Spleen (tissue), 11 donors: ENCODE data around the gene CPHXL2. TPM values are rescaled to one million over a fixed set of nuclear protein-coding genes. Genes with fewer than 3 reads are reported as not detected.

Experiments used
- DNase-seq: peaks from one replicate; pipeline ENCODE4 v3.0.0-alpha.2; 2020
- H3K27ac ChIP-seq, 8 donors: fragments of 200-600 bp; sonication (generic) in 7 of 8; 1 replicate in 4 of 8; 2 replicates in 4 of 8; pipeline versions ENCODE4 v1.5.0 to v1.8.0; 2016 to 2021; ENCODE audit warnings: inconsistent platforms in 4 of 8, mild to moderate bottlenecking in 4 of 8, moderate library complexity in 1 of 8
- H3K27me3 ChIP-seq, 7 donors: fragments of 200-600 bp; sonication (generic) in 6 of 7; replicated peaks in 1 of 7; 1 replicate in 4 of 7; 2 replicates in 3 of 7; pipeline versions ENCODE4 v1.5.0 to v1.8.0; 2016 to 2021; ENCODE audit warnings: inconsistent platforms in 3 of 7, mild to moderate bottlenecking in 1 of 7
- H3K36me3 ChIP-seq, 6 donors: fragments of 200-600 bp; sonication (generic) in 5 of 6; 1 replicate in 4 of 6; 2 replicates in 2 of 6; pipeline versions ENCODE4 v1.5.0 to v1.8.0; 2016 to 2021; ENCODE audit warnings: inconsistent platforms in 2 of 6
- H3K4me1 ChIP-seq, 6 donors: fragments of 200-600 bp; sonication (generic) in 5 of 6; 1 replicate in 3 of 6; 2 replicates in 3 of 6; pipeline versions ENCODE4 v1.5.0 to v1.8.0; 2016 to 2021; ENCODE audit warnings: inconsistent platforms in 3 of 6
- H3K4me3 ChIP-seq, 8 donors: fragments of 200-600 bp; sonication (generic) in 7 of 8; 1 replicate in 4 of 8; 2 replicates in 4 of 8; pipeline versions ENCODE4 v1.5.0 to v1.8.0; 2016 to 2021; ENCODE audit warnings: inconsistent platforms in 4 of 8, mild to moderate bottlenecking in 4 of 8, moderate library complexity in 2 of 8
- H3K9me3 ChIP-seq, 8 donors: fragments of 200-600 bp; sonication (generic) in 7 of 8; 1 replicate in 4 of 8; 2 replicates in 4 of 8; pipeline versions ENCODE4 v1.5.0 to v1.8.0; 2016 to 2021; ENCODE audit warnings: inconsistent platforms in 4 of 8
- POLR2A ChIP-seq, 3 donors: fragments of 450-650 bp; IDR thresholded peaks; one replicate each; pipeline ENCODE4 v1.5.1; 2017; ENCODE audit warnings: antibody characterized with exemption in 3 of 3, mild to moderate bottlenecking in 1 of 3
- POLR2AphosphoS5 ChIP-seq, 3 donors: sonication (generic); formaldehyde crosslinking; IDR thresholded peaks; one replicate each; pipeline ENCODE4 v1.5.1; 2017; ENCODE audit warnings: antibody characterized with exemption in 3 of 3
- WGBS, 5 donors: extraction: QIAGEN DNeasy Blood & Tissue Kit in 3 of 5; methylation state at CpG; one replicate each; pipeline versions ENCODE4 v1.1.5 to v1.1.7; 2013 to 2018; 5-methylcytosine and 5-hydroxymethylcytosine counted together
- intact Hi-C: fragments of 100-400 bp; cut with DNase I; formaldehyde crosslinking; loops from one replicate; pipeline ENCODE4 v1.15.0; 2023; ENCODE audit warnings: low total_unique reads
- polyA plus RNA-seq, 3 donors: library from polyadenylated mRNA; stranded (reverse); fragments of 200-250 nt; gene quantifications; one replicate each; pipeline ENCODE4 v1.2.1, GENCODE V29; 2013
- total RNA-seq, 7 donors: library from RNA; depleted of rRNA in 3 of 7; stranded (reverse); fragments of >200 nt in 3 of 7; fragmentation: NEBNext Ultra II Directional in 4 of 7; extraction: Animal tissue kit (Norgen Biotek cat#: 25700) in 4 of 7; gene quantifications; one replicate each; pipeline versions ENCODE4 v1.1.0 to v1.2.1, GENCODE V29; 2016 to 2021
- TF ChIP-seq, protein P1 (sequence below), 11 experiments: fragments of 200-600 bp in 7 of 11; fragments of 450-650 bp in 4 of 11; sonication (generic) in 4 of 11; IDR thresholded peaks in 8 of 11; conservative IDR thresholded peaks in 3 of 11; 1 replicate in 7 of 11; 2 replicates in 4 of 11; pipeline versions ENCODE4 v1.4.0 to v1.8.0; 2016 to 2021; ENCODE audit warnings: antibody characterized with exemption in 11 of 11, inconsistent platforms in 4 of 11, mild to moderate bottlenecking in 1 of 11
- donor health status: healthy with polysubstance abuse.
- donor health status: DM: no; HTN: no; CAD: no; lungs with moderate emphysema.
- donor health status: DM: no; HTN: no; CAD: no.
- donor health status: Bipolar disorder and iron deficiency.
- donor health status: healthy.
- donor health status: DM: no; HTN: no; CAD: no.
- donor health status: DM: yes; HTN: yes; CAD: no.

The CPHXL2 gene
- total and polyA plus RNA-seq, 10 donors, result 0.06 TPM; not detected in 9

DNA sequence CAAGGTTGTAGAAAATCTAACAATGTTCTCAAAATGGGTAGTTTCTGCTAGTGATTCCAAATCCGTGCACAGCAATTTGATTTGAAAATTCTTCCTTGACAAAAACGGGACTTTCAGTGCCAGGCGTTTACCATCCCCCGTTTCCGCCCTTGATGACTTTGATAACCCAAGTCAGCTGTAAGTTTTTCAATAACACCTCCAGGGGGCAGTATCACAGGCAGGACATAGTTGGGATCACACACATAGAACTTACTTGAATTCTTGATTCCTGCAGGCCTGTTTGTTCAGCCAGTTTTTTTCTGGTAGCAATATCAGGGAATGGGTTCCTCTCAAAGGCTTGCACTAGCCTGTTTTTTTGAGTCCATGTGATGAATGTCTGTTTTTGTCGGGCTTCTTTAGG, 18.9 kb upstream of the CPHXL2 start:
- H3K36me3 ChIP-seq, result no peaks in the 10 kb centered on the region
- no peak overlapping the region for H3K27ac ChIP-seq
- WGBS, 5 donors, result 83 to 89% (median 86%) methylated on average over 6 of the region's 6 CpGs
- TF ChIP-seq, protein P1, sequence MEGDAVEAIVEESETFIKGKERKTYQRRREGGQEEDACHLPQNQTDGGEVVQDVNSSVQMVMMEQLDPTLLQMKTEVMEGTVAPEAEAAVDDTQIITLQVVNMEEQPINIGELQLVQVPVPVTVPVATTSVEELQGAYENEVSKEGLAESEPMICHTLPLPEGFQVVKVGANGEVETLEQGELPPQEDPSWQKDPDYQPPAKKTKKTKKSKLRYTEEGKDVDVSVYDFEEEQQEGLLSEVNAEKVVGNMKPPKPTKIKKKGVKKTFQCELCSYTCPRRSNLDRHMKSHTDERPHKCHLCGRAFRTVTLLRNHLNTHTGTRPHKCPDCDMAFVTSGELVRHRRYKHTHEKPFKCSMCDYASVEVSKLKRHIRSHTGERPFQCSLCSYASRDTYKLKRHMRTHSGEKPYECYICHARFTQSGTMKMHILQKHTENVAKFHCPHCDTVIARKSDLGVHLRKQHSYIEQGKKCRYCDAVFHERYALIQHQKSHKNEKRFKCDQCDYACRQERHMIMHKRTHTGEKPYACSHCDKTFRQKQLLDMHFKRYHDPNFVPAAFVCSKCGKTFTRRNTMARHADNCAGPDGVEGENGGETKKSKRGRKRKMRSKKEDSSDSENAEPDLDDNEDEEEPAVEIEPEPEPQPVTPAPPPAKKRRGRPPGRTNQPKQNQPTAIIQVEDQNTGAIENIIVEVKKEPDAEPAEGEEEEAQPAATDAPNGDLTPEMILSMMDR (IDR thresholded peaks at IDR 0.05 in 8 of 11, conservative IDR thresholded peaks at IDR 0.05 in 3 of 11), result no peak
- TF ChIP-seq POLR2A (IDR thresholded peaks at IDR 0.05) (no peak), POLR2AphosphoS5 (IDR thresholded peaks at IDR 0.05) (no peak)
- no peaks in the 10 kb centered on the region for H3K4me1 ChIP-seq
- intact Hi-C loops, result no loop called here
- DNase-seq, result no peak
- no peaks in the 10 kb centered on the region for H3K9me3 ChIP-seq
- no peaks in the 10 kb centered on the region for H3K27me3 ChIP-seq
- H3K4me3 ChIP-seq, result no peak overlapping the region

DNA sequence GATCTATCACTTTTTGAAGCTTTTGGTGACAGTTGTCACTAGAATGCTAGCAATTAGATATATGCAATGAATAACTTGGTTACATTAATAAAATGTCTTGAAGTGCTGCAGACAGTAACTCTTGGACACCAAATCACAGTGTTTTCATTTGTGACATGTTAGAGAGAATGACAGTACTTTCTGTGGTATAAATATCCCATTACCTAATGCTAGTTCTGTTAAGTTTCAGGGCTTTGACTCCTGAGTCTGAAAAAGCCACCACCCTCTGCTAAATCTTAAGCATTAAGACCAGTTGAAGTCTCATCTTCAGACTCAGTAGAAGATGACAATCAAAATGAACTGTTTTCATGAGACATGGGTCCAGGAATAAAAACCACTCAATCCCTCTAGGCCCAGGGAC, 10.6 kb upstream of the CPHXL2 start:
- no peak overlapping the region for H3K4me3 ChIP-seq
- TF ChIP-seq POLR2A (IDR thresholded peaks at IDR 0.05), result no peak
- TF ChIP-seq, protein P1 (IDR thresholded peaks at IDR 0.05 in 8 of 11, conservative IDR thresholded peaks at IDR 0.05 in 3 of 11), result no peak
- no peak for TF ChIP-seq POLR2AphosphoS5 (IDR thresholded peaks at IDR 0.05)
- H3K27me3 ChIP-seq, result no peaks in the 10 kb centered on the region
- H3K36me3 ChIP-seq, result no peaks in the 10 kb centered on the region
- no peak overlapping the region for H3K27ac ChIP-seq
- no peak for DNase-seq
- no peaks in the 10 kb centered on the region for H3K4me1 ChIP-seq
- peaks cover 0 to 6% (median 0%) of the 10 kb centered on the region in 8 donors for H3K9me3 ChIP-seq
- intact Hi-C loops, result no loop called here

DNA sequence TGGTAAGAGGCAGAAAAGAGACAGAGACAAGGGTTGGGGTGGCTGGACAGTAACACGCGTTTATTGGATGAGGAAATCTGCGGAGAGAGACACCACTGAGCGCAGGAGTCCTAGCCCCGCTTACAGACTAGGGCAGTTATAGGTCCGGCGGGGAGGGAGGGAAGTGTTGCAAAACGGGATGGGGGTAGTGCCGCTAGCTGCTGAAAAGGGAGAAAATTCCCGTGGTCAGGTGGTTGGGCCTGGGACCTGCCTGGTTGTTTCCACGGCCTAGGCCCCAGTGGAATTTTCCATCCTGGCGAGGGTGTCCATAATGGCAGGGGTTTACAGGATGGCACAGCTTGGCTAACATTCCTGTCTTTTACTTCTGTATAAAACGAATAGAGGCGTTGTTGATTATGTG, 5.5 kb upstream of the CPHXL2 start:
- no peak for DNase-seq
- 85 to 92% (median 90%) methylated on average over 14 of the region's 14 CpGs for WGBS, 5 donors
- TF ChIP-seq POLR2A (IDR thresholded peaks at IDR 0.05) (no peak), POLR2AphosphoS5 (IDR thresholded peaks at IDR 0.05) (no peak)
- TF ChIP-seq, protein P1 (IDR thresholded peaks at IDR 0.05 in 8 of 11, conservative IDR thresholded peaks at IDR 0.05 in 3 of 11), result no peak
- no peaks in the 10 kb centered on the region for H3K36me3 ChIP-seq
- H3K4me3 ChIP-seq, result no peak overlapping the region
- H3K27ac ChIP-seq, result no peak overlapping the region
- no peaks in the 10 kb centered on the region for H3K27me3 ChIP-seq
- intact Hi-C loops, result no loop called here
- peaks cover 0 to 8% (median 0%) of the 10 kb centered on the region in 6 donors for H3K4me1 ChIP-seq
- H3K9me3 ChIP-seq, result peaks cover 0 to 6% (median 0%) of the 10 kb centered on the region in 8 donors

GRCh38 chr16:75679366-75679765, 2.6 kb upstream of the CPHXL2 start:
- no peak for DNase-seq
- no peaks in the 10 kb centered on the region for H3K27me3 ChIP-seq
- no peaks in the 10 kb centered on the region for H3K36me3 ChIP-seq
- peaks cover 0 to under 1% (median 0%) of the 10 kb centered on the region in 8 donors for H3K9me3 ChIP-seq
- peaks cover 0 to 8% (median 0%) of the 10 kb centered on the region in 6 donors for H3K4me1 ChIP-seq
- WGBS, 5 donors, result 74 to 88% (median 78%) methylated on average over 5 of the region's 5 CpGs
- peak overlapping the region in 3 of 8 donors; percentile 6 to 55 (median 31) for H3K27ac ChIP-seq
- no peak for TF ChIP-seq POLR2A (IDR thresholded peaks at IDR 0.05)
- TF ChIP-seq, protein P1 (IDR thresholded peaks at IDR 0.05 in 8 of 11, conservative IDR thresholded peaks at IDR 0.05 in 3 of 11), result no peak
- no peak for TF ChIP-seq POLR2AphosphoS5 (IDR thresholded peaks at IDR 0.05)
- intact Hi-C loops, result no loop called here
- no peak overlapping the region for H3K4me3 ChIP-seq
